Ecto neural progenitor cell (in vitro differentiated cells): ENCODE data around the gene COMMD7.
"Not testable (repeated sequence)": the region's sequence is repeated elsewhere in the genome, so short reads cannot be mapped to it uniquely, and the experiment has no call there.

ENCODE experiments used
- DNase-seq: peaks from one replicate; pipeline ENCODE4 v3.0.0-alpha.2; 2018; ENCODE audit warnings: low spot score

COMMD7 gene

DNA sequence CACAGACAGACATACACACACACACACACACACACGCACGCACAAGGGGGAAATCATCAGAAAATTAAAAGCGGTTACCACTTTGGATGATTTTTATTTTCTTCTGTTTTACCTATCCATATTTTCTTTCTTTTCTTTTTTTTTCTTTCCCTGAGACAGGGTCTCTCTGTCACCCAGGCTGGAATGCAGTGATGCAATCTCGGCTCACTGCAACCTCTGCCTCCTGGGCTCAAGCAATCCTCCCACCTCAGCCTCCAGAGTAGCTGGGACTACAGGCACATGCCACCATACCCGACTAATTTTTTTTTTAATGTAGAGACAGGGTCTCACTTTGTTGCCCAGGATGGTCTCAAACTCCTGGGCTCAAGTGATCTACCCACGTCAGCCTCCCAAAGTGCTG is 14.8 kb downstream of the COMMD7 start:
- not testable (repeated sequence) for DNase-seq

DNA sequence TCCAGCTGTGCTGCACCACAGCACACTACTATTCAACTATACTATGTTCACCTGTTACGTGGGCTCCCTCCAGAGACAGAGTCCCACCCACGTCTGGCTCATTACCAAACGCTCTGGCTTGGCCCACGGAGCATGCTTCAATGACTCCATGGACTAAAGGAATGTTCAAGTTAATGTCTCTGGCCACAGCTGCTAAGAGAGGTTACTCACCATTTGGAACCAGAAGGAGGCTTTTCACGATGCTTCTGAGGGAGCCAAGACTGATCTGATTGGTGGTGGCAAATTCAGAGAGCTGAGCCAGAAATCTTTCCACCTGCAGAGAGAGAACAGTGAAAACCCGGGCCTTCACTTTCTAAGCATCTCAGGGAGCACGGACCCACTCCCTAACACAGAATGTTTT is 15.6 kb downstream of the COMMD7 start:
- no peak for DNase-seq

DNA sequence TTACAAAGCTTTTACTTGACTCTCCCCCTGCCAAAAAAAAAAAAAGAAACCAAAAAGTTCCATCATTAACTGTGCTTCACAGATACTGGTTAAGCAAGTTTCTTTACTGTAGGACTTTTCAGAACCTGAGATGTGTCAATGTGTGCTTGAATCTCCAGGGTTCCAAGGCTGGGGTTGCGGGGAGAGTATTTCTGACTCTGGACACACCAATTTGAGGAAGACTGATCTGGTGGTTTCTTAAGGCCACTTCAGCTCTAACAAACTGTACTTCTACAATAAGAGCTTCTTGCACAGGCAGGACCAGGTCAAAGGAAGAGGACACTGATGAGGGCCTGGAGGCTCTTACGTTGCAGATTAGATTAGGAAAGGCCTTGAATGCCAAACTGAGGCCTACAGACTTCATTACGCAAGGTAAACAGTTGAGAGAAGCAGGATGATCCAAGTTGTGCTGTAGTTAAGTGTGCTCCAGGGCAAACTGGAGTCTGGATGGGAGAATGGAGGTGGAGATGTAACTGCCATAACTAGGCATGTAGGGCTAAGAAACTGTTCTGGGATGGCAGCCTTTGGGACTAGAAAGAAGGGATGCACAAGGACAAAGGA is 24.4 kb downstream of the COMMD7 start:
- DNase-seq, result no peak

DNA sequence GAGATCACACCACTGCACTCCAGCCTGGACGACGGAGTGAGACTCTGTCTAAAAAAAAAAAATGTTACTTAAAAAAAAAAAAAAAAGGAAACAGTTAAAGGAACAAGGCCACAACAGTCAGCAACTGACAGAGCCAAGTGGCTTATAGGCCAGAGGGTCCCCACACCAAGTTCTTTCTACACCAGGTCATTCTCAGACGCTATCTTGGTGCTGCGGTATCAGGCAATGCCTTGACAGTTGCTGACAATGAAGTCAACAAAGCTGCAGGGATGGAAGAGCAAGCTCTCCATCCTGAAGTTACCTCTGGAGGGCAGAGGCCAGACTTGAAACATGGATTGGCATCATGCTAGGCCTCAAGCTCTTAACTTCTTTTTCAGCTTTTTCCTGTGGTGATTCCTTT is 31.9 kb downstream of the COMMD7 start:
- DNase-seq, result no peak

DNA sequence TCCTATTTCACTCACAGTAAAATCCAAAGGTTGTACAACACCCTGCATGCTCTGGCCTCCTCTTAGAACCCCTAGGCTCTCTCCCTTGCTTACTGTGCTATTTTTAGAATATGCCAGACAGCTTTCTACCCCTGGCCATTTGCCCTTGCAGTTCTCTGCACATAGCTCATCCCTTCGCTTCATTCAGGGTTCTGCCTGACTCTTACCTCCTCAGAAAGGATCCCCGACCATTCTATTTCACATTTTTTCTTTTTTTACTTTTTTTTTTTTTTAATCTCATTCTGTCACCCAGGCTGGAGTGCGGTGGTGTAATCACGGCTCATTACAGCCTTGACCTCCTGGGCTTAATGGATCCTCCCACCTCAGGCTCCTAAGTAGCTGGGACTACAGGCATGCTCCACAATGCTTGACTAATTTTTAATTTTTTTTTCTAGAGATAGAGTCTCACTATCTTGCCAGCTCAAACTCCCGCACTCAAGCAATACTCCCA is 33.6 kb downstream of the COMMD7 start:
- DNase-seq, result no peak

DNA sequence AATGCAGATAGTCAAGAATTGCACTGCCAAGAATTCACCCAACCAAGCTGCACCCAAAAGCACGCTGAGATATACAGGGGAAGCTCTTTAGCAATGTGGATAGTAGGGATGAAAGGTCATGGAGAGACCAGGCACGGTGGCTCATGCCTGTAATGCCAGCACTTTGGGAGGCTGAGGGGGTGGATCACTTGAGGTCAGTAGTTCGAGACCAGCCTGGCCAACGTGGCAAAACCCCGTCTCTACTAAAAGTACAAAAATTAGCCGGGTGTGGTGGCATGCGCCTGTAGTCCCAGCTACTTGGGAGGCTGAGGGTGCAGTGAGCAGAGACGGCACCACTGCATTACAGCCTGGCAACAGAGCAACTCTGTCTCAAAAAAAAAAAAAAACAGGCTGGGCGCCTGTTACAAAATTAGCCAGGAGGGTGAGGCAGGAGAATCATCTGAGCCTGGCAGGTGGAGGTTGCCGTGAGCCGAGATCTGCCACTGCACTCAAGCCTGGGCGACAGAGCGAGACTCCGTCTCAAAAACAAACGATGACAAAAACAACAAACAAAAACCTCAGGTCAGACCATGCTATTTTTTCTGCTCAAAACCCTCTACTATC is 34.1 kb downstream of the COMMD7 start:
- DNase-seq, result not testable (repeated sequence)

DNA sequence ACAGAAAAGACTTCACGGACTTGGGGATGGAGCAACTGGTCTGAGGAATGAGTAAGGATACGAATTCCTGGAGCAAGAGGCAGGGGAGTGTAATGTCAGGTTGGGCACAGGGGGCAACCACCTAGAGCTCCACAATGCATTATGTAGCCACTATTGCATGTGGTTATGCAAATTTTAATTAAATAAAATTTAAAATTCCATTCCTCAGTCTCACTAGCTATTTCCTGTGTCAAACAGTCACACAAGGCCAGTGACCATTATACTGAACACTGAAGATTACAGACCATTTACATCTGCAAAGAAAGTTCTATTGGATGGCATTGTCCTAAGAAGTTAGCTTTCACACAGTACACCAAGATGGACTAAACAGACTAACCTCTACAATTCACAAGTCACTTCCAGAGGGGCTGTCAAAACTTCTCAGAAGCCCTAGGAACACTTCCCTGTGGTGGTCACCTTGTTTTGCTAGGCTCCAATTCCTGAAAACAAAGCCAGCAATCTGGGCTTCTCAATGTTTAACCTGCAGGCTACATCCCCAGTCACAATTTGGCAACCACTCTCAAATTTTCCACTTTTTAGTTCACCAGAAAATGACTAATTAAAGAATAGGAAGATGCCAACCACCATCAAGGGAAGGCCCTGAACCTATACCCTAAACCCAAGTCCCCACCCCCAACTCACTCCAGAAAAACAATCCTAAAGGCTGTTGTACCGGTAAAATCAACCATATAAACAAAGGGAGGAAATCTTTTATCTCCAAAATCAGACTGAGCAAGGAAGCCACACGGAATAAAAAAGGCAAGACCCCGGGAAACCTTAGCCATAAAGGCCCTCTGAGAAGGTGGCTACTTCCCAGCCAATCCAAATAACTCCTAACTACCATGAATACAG is 35.3 kb downstream of the COMMD7 start:
- no peak for DNase-seq

DNA sequence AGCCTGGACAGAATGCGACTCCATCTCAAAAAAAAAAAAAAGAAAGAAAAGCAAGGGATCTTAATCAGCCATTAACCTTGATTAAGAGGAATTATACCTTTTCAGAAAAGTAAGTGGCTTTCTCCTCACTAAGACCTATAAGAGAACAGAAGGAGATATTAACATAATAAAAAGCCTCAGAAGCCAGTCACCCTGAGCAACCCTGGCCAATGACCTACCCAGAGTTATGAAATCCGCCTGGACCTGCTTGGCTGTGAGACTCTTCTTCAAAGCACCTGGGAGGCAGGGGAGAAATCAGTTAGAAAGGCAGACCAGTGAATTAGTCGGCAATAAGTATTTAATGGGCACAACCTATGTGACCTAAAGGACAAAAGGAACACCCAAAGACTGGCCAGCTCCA is 36.8 kb downstream of the COMMD7 start:
- DNase-seq, result no peak

DNA sequence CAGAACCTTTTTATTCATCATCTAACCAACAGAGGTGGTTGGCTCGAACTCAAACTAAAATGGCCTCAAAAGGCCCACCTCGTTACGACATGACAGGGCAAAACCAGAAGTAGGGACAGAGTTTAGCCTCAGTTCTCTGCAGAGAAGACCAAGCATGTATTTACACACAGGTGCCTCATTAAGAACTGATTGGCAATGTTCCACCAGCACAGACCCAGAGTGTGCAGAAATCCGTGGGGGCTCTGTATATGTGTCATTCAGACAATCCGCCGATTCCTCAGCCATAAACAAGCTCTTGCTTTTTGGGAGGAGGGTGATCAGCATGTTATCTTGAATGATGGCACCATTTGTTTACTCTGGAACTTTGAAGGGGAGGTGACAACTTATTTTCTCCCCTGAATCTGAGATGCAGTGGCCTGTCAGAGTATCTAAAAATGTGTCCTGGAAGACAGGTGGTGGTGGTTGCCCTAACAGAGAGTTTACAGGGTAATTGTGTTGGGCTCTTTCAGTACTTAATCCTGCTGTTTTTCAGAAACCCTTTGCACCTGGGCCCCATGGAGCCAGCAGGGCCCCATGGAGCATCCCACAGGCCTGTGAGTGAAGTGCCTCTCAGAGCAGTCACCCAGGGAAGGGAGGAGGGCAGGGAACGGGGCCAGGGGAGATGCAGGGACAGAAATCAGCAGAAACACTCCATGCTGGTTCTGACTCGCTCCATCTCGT is 40.4 kb downstream of the COMMD7 start:
- no peak for DNase-seq

DNA sequence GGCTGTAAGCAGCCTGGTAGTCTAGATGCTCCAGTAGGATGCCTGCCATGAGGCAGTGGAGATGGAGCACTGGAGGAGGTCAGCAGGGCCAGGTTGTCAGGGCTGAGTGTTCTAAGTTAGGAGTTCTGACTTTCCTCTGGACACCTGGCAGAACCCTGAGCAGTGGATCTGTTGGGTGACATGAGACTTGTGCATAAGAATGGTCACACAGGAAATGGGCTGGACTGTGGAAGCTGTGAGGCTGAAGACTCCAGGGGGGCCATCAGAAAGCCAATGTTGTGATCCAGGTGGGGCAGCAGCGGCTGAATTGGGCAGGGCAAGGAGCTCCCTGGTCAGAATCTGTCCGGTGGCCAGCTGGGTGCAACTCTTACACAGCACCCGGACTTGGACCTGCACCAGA is 45.7 kb downstream of the COMMD7 start:
- no peak for DNase-seq

DNA sequence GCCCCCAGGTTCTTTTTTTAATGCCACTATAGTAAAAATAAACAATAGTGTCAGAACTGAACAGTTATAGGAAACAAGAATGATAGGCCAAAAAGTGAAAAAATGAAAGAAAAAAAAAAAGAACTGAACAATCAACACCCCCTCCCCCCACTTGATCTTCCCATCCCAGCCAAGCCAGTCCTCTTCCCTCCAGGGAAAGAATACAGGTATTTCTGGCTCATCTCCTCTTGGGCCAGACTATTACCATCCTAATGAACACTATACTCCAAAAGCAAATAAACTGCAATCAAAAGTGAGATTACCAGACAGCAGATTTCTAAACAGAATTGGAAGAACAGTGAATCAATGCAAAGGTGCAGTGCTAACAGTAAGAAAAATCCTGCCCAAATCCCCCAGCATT is 48.2 kb downstream of the COMMD7 start:
- no peak for DNase-seq

DNA sequence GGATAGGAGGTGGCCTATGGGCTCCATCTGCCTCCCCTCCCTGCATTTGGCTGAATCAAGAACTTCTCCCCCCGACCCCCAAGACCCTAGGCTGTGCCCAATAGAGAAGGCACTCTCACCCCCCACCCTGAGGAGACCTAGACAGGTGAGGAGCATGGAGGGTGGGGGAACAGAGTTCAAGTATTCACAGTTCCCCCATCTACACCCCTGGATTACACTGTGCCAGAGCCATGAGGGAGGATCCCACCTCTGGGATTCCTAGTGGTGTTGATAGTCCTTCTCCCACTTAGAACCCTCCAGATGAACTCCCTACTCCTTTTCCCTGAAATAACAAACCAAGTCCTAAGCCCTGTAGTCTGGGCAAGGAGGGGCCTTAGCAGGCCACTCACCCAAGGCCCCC is 54.3 kb downstream of the COMMD7 start:
- DNase-seq, result not testable (repeated sequence)

DNA sequence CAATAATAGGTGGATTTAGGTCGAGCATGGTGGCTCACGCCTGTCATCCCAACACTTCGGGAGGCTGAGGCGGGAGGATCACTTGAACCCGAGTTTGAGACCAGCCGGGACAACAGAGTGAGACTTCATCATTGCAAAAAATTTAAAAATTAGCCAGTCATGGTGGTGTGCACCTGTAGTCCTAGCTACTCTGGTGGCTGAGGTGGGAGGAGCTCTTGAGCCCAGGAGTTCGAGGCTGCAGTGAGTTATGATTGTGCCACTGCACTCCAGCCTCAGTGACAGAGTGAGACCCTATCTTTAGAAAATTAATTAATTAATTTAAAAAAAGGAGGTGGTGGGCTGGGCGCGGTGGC is 56.1 kb downstream of the COMMD7 start:
- no peak for DNase-seq

DNA sequence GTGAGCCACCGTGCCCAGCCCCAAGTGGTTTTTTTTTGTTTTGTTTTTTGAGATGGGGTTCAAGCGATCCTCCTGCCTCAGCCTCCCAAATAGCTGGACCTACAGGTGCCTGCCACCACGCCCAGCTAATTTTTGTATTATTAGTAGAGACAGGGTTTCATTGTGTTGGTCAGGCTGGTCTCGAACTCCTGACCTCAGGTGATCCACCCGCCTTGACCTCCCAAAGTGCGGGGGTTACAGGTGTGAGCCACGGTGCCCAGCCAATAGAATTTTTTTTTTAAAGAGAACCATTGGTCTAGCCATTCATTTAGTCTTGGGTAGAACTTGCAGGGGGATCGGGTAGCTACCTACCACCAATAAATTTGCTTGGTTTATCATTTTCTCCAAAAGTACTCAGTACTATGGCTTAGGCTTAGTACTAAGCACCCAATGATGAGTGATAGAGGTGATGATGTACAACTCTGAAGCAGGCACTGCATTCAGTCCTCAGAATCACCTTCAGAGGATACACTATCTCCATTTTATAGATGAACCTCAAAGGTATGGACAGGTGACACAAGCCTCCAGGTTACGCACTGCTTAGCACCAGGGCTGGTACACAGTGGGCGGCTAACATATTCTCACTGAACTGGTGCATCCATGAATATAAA is 56.6 kb downstream of the COMMD7 start:
- DNase-seq, result no peak

DNA sequence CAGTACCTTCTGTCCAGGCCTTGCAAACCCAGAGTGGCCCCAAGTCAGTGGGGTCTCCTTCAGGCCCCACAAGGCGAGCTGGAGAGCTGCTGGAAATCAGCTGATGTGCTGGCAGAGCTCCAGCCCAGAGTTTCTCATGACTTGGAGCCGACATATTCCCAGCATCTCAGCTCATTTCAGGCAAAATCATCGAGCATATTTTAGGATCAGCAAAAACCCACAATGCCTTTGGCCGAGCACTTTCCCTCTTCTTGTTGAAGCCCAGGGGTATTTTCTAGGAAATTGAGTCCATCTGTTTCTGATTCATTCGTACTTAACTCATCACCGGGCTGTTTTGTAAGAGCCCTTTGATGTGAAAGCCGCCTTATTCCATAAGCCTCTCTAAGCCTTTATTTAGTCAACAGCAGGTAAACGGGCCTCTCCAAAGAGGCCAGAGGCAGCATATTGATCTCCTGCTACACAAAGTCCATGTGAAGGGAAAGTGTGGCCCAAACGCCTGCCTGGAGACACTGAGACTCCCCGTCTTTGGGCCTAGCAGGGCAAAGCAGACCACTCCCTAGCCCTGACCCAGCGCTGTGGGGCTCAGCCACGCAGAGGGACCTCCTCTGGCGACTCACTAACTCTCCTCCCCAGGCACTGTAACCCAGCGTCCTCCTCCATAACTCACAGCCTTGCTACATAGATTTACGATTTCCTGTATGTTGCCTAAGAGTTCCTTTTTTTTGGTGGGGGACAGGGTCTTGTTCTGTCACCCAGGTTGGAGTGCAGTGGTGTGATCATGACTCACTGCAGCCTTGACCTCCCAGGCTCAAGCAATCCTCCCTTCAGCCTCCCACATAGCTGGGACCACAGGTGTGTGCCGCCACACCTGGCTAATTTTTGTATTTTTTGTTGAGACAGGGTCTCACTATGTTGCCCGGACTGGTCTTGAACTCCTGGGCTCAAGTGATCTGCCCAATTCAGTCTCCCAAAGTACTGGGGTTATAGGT is 57.4 kb downstream of the COMMD7 start:
- DNase-seq, result peak; percentile 53

DNA sequence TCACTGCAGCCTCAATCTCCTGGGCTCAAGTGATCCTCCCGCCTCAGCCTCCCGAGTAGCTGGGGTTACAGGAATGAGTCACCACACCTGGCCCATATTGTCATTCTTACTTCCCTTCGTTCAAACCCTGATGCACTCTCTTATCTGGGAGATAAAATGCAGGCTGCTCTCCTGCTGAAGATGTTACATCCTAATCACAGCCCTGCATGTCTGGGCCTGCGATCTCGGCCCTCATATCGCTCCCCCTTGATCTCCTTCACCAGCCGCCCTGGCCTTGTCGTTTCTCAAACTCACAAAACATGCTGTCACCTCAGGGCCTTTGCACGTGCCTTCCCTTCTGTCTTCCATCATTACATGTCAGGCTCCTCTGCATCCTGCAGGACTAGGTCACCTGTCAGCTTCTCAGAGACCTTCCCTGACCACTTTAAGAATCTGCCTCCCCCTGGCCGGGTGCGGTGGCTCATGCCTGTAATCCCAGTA is 60.7 kb downstream of the COMMD7 start:
- DNase-seq, result no peak

DNA sequence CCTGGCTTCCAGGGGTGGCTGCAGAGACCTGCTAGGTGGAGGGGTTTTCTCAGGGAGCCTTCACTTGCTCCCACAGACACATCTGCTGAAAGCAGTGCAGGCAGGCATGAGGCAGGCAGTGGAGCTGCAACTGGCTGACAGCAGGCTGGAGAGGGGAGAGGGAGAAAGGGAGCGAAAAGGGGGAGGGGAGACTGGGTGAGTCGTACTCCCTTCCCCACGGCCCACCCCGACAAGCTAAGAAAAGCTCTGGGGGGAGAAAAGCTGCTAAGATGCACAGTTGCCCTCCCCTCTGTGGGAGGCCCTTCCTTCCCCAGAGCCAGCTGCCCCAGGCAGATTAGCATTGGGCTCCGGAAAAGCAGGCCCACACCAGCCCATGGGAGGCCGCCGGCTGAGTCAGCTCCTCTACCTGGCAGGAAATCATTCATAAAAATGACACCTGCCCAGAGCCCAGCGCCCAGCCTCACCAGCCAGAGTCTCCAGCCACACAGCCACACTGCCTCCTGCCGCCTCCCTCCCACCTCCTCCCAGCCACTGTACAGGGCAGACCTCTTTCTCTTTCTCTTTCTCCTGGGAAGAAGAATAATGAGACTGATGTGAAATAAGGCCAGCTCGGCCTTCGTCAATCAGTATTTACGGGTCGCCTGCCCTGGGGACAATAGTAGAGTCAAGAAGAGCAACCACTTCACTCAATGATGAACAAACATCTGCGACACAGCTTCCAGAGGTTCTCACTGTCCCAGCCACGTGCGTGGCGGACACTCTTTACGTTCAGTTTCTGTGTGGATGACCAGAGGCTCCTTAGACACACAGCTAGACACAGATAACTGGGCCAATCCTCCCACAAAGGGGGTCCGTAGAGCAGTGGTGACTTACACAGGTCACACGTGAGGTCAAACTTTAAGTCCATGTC is 61.8 kb downstream of the COMMD7 start:
- DNase-seq, result peak; percentile 70

DNA sequence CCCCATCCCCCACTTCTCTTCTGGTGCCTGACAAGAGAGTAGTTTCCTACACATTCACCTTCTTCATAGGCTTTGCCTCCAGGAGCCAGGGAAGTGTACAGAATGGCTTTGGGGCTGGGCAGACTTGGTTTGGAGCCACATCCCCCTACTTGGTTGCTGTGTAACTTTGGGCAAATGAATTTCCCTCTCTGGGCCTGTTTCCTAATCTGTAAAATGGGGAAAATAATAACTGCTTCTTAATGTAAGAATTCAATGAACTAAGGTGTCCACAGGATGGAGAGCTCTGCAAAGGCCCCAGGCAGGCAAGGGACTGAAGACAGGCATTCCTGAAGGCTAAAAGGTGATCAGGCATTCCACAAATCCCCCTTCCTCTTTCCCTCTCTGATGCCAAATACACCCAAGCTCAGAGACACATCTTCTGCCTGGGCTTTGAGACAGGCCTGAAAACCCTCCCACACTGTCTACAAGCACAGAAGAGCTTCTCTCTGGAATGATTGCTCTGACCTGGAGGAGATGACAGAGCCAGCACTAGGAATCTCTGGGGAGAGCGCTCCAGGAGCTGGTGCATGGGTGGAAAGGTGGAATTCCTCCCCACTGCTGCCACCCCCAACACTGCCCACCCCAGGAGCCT is 62.6 kb downstream of the COMMD7 start:
- peak; percentile 47 for DNase-seq

DNA sequence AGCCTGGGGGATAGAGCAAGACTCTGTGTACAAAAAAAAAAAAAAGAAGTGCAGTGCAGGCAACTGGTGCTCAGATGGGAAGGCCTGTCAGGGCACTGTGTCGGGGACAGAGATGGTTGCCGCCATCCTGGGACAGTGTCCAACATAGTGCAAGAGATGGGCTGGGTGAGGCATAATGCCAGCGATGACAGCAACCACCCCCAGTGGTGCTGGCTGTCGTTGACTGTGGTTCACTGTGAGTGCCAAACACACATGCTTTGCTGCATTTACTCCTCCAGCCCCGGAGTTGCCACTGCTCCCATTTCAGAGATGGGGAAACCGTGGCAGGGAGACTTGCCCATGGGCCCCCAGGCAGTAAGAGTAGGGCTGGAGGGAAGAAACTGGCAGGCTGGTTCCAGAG is 64.3 kb downstream of the COMMD7 start:
- DNase-seq, result no peak
